GM21390 (cell line): ENCODE measurements around the gene ROBO1.
"Not testable (repeated sequence)": the region's sequence is repeated elsewhere in the genome, so short reads cannot be mapped to it uniquely, and the experiment has no call there.

Experiments used
- ATAC-seq: cut with Tn5 transposase; IDR thresholded peaks from one replicate; pipeline ENCODE4 v1.9.1; 2021; ENCODE audit not compliant: unreplicated experiment

The ROBO1 gene

GRCh38 chr3:79767905-79768267, at the start of gene ROBO1:
Gene ROBO1, minus strand, starts transcription at chr3:79767998.
- ATAC-seq: no peak

DNA sequence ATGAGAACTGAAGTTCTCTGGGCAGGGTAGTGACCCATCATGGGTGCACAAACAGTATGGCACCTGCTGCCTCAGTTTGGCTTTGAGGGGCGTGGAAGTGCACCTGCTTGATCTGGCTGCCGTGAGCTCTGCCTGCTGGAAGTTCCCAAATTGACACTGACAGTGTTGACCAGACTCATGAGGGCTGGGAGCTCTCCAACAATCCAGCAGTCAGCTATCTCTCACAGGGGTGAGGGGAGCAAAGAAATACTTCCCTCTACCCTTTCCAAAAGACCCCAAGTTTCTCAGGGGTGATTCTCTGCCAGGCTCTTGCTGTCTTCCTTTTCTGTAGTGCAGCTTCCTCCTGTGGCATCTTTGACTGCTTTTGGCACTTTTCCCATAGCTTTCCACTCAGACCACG, 49.4 kb upstream of the ROBO1 start:
- ATAC-seq: no peak

- ATAC-seq: no peak
These were observed 47.7 kb upstream of the ROBO1 start for GRCh38 chr3:79815478-79815877.

DNA sequence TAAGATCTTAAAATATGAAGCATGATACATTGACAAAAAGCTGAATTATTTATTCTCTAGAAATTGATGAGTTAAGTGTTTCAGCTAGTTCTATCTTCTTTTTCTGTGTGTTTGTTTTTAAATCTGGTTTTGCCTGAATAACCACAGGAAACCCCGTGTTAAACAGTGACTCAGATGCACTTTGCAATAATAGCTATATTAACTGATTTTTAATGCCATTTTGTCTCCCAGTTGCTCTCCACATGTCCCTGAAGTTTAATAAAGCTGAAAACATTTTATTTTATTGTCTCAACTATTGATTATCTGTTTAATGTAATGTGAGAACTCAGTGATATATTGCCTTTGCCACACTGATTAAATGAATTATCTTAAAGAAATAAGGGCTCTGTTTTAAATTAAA, 42.8 kb upstream of the ROBO1 start:
- ATAC-seq: no peak

DNA sequence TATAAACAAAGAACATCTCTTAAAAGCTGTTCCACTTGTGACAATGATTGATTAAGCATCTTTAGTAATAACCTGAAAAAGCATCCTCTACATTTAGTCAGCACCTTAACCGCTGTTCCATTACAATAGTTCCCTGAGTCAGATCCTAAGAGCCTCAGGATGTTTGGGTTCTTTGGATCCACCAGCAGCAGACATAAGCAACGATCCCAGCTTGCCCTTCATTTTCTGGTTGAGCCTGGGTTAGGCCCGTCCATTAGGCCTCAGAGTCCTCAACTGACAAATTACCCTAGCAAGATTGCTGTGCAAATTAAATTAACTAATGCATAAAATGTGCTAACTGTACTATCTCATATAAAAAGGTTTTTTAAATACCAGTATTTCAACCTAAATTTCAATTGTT, 42.3 kb upstream of the ROBO1 start:
- ATAC-seq: no peak

GRCh38 chr3:79809106-79809505, 41.3 kb upstream of the ROBO1 start:
- ATAC-seq: no peak

- ATAC-seq: no peak
These were observed 40.7 kb upstream of the ROBO1 start for GRCh38 chr3:79808515-79808914.

DNA sequence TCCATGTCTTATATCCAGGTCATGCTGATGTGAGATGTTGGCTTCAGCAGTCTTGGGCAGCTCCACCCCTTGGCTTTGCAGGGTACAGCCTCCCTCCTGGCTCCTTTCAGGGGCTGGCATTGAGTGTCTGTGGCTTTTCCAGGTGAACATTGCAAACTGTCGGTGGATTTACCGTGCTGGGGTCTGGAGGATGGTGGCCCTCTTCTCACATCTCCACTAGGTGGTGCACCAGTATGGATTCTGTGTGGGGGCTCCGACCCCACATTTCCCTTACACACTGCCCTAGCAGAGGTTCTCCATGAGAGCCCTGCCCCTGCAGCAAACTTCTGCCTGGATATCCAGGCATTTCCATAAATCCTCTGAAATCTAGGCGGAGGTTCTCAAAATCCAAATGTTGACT, 22.4 kb upstream of the ROBO1 start:
- not testable (repeated sequence) for ATAC-seq

DNA sequence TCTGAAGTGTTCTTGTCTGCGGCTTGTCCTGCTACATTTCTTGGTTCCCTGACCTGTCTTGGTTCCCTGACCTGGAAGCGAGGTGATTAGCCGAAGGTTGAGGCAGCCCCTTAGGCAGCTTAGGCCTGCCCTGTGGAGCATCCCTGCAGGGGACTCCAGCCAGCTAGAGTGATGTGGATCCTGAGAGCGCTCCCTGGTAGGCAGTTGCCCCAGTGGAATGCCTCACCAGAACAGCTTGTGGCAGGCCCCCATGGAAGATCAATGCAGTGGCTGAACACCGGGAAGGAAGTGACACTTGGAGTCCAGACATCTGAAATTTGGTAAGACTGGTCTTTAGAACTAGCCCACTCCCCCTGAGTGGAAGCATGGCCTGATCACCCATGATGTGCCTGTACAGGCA, 5.5 kb upstream of the ROBO1 start:
- no peak for ATAC-seq

DNA sequence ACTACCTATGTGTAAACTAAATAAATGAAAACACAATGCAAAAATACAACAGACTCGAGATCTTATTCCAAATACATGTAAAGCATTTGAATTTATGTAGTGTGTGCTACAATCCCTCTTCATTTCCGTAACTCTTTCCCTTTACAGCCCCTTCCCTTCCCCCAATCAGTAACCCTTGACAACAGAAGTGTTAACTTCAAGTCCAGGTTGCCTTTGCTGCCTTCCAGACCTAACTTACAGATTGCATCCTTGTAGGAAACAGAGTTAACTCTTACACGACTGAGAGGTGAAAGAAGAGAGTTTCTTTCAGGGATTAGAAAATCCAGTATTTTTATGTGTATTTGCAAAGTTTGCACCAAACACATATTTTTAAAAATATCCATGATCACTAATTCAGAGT, 1.4 kb upstream of the ROBO1 start:
- no peak for ATAC-seq

GRCh38 chr3:79767194-79767904, 449 bp downstream of the ROBO1 start:
- ATAC-seq: no peak

- ATAC-seq: no peak
These were observed 1.2 kb downstream of the ROBO1 start for GRCh38 chr3:79766496-79767193.

DNA sequence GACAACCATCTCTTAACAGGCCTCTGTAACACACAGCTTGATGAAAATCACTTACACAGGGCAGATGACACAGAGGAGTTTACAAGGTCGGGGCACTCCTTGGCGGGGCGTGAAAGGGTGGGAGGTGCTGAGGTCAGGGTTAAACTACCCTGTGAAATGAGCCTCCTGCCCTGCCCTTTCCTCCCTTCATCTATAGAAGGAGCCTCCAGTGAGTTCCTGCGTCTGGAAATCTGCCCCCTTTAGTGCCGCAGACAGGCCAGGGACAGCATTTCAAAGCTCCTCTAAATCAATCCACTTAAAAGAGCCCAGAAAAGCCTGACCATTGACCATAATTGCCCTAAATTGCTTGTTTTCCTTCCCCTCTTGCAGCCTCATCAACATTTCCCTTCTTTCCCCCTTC, 1.9 kb downstream of the ROBO1 start:
- no peak for ATAC-seq

GRCh38 chr3:79761441-79761840, 6.4 kb downstream of the ROBO1 start:
- no peak for ATAC-seq

DNA sequence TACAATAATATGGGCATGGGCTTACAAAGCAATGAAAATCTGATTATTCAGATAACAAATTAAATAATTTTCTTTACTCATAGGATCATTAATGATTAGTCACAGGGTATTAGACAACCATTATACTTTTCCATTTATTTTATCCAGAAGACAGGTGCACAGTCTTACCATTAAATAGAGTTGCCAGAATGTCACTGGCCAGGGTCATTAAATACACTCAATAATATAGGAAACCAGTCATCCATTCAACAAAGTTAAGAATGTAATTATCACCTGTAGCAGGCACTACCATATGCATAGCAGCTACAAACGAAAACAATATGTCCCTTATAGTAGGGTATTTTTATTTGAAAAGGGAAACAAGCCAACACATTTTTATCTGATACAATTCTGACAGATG, 16.1 kb downstream of the ROBO1 start:
- ATAC-seq: no peak

DNA sequence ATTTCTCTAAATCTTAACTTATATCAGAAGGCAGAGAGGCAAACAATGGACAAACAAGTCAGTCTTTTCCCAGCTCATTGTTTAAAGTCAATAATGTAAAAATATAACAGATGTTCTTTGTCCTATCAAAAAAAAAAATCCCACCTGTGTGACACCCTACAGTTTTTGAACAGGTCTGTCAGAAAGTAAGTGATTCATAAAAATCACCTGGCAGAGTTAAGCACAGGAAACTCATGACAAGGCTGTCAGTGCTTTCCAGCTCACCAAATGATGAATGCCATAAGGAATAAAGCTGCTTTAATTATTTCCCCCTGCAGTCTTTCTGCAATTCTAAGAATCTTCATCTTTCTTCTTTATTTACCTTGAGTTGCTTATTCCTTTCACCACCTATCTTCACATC, 30.3 kb downstream of the ROBO1 start:
- no peak for ATAC-seq

- ATAC-seq: no peak
These were observed 38.7 kb downstream of the ROBO1 start for GRCh38 chr3:79729096-79729495.

DNA sequence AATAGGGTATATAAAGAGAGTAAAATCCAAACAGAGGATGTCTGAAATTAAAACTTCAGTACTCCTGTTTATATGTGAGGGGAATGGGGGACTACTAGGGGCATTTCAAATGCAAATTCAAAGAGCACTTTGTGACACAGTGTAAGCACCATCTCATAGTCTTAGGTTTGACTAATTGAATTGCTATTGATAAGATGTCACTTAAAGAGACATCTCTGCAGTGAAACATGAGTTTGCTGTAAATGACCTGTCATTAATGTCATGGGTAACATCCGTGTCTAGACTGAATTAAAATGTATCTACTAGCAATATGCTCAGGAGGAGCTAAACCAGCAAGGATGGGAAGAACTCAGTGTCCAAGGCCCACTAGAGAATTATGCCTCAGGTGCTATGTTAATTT, 41.0 kb downstream of the ROBO1 start:
- no peak for ATAC-seq

- ATAC-seq: no peak
These were observed 43.6 kb downstream of the ROBO1 start for GRCh38 chr3:79724206-79724605.

DNA sequence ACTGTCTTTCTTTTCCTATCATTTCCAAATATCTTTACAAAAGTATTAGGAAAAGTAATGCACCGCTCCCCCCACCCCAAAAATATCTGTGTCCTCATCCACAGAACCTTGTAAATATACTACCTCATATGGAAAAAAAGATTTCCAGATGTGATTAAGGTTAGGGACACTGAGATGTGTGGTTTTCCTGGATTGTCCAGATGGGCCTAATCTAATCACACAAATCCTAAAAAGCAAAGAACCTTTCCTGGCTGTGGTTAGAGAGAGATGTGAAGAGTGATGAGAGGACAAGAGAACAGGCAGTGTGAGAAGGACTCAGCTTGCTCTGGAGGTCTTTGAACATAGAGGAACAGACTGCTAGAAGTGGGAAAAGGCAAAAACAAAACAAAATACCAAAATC, 77.7 kb downstream of the ROBO1 start:
- ATAC-seq: no peak

- no peak for ATAC-seq
These were observed 82.7 kb downstream of the ROBO1 start for GRCh38 chr3:79685108-79685507.

GRCh38 chr3:79684041-79684440, 83.8 kb downstream of the ROBO1 start:
- ATAC-seq: no peak

GRCh38 chr3:79672731-79673130, 95.1 kb downstream of the ROBO1 start:
- no peak for ATAC-seq
